Activated naive CD4-positive, alpha-beta T cell treated with anti-CD3 and anti-CD28 coated beads, Interleukin-2, amount 50 U/mL, for 16 hours (primary cell): ENCODE measurements around the gene ZEB2.

ENCODE experiments used
- DNase-seq: peaks from one replicate; pipeline ENCODE4 v3.0.0-alpha.2; 2020

The ZEB2 gene

GRCh38 chr2:144412709-144413108 lies 107.2 kb downstream of the ZEB2 start:
- no peak for DNase-seq

- DNase-seq, result no peak
These were observed 108.4 kb downstream of the ZEB2 start for GRCh38 chr2:144411473-144411872.

- DNase-seq, result no peak
These were observed 110.7 kb downstream of the ZEB2 start for GRCh38 chr2:144409241-144409640.

GRCh38 chr2:144407262-144407661 lies 112.7 kb downstream of the ZEB2 start:
- DNase-seq, result no peak

- no peak for DNase-seq
These were observed 113.7 kb downstream of the ZEB2 start for GRCh38 chr2:144405982-144406788.

- DNase-seq, result no peak
These were observed 114.6 kb downstream of the ZEB2 start for GRCh38 chr2:144405321-144405720.

GRCh38 chr2:144404586-144405314 lies 115.2 kb downstream of the ZEB2 start:
- DNase-seq, result no peak

- DNase-seq, result no peak
These were observed 116.0 kb downstream of the ZEB2 start for GRCh38 chr2:144403933-144404332.

GRCh38 chr2:144402251-144402650 lies 117.7 kb downstream of the ZEB2 start:
- DNase-seq, result no peak

- DNase-seq, result no peak
These were observed 118.9 kb downstream of the ZEB2 start for GRCh38 chr2:144401036-144401435.

GRCh38 chr2:144396318-144396717 lies 123.6 kb downstream of the ZEB2 start:
- no peak for DNase-seq

- DNase-seq, result no peak
These were observed 129.4 kb downstream of the ZEB2 start for GRCh38 chr2:144390424-144391020.

- no peak for DNase-seq
These were observed 130.0 kb downstream of the ZEB2 start for GRCh38 chr2:144389930-144390311.

- DNase-seq, result no peak
These were observed 130.6 kb downstream of the ZEB2 start for GRCh38 chr2:144389151-144389929.

GRCh38 chr2:144385381-144385780 lies 134.5 kb downstream of the ZEB2 start:
- DNase-seq, result no peak

GRCh38 chr2:144383571-144384100 lies 136.3 kb downstream of the ZEB2 start:
- DNase-seq, result no peak

- DNase-seq, result no peak
These were observed 137.1 kb downstream of the ZEB2 start for GRCh38 chr2:144382849-144383248.

- no peak for DNase-seq
These were observed 138.2 kb downstream of the ZEB2 start for GRCh38 chr2:144381716-144382115.

GRCh38 chr2:144379851-144380311 lies 140.0 kb downstream of the ZEB2 start:
- no peak for DNase-seq

GRCh38 chr2:144378551-144378950 lies 141.4 kb downstream of the ZEB2 start:
- DNase-seq, result no peak

- no peak for DNase-seq
These were observed 142.0 kb downstream of the ZEB2 start for GRCh38 chr2:144377914-144378313.

GRCh38 chr2:144376926-144377325 lies 143.0 kb downstream of the ZEB2 start:
- DNase-seq, result no peak

- no peak for DNase-seq
These were observed 143.5 kb downstream of the ZEB2 start for GRCh38 chr2:144376460-144376859.
